HG03354 (cell line): Measurements from ENCODE around the gene HECTD1.
"Not testable (repeated sequence)": the region's sequence is repeated elsewhere in the genome, so short reads cannot be mapped to it uniquely, and the experiment has no call there.

Experiments
- ATAC-seq: cut with Tn5 transposase; IDR thresholded peaks from one replicate; pipeline ENCODE4 v1.9.1; 2021; ENCODE audit warnings: mild to moderate bottlenecking; ENCODE audit not compliant: unreplicated experiment, poor library complexity, severe bottlenecking

HECTD1 gene

DNA sequence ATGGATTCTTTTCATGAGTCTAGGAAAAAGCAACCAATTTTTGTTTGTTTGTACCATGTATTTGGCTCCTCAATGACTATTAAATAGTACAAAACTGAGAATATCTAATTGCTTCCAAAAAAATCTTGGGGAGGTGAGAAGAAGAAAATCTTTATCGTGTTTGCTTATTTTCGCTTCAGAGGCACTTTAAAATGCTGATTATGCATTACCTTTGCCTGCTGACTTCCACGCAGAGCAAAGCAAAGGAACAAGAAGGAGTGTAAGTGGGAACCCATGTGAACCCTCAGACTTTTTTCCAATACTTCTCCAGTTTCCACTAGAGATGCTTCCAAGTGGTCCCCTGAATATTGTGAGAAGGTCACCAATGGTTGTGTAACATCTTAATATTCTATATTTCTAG is 138.2 kb downstream of the HECTD1 start:
- no peak for ATAC-seq

DNA sequence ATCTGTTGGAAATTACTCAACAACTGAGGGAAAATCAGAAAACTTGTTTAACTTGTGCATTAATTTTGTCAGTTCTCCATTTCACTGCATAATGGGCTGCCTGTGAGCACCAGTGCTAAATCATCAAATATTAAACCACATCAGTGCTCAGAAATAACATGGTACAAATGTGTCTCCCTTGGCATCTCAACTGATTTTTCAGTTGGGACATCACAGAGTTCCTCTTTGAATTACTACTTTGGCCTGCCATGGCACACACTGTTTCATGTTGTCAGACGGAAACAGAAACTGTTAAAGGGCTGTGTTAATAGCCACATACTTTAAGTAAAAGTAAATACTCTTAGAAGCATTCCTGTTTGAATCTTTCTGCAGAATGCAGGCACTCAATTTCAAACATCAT is 139.4 kb downstream of the HECTD1 start:
- ATAC-seq: no peak

GRCh38 chr14:31062908-31063307 is 144.7 kb downstream of the HECTD1 start:
- ATAC-seq: not testable (repeated sequence)

GRCh38 chr14:31060253-31060875 is 147.2 kb downstream of the HECTD1 start:
- ATAC-seq: no peak

- ATAC-seq: no peak
Measured at GRCh38 chr14:31059152-31059924, 148.3 kb downstream of the HECTD1 start.

GRCh38 chr14:31057701-31058364 is 149.8 kb downstream of the HECTD1 start:
- ATAC-seq: no peak

DNA sequence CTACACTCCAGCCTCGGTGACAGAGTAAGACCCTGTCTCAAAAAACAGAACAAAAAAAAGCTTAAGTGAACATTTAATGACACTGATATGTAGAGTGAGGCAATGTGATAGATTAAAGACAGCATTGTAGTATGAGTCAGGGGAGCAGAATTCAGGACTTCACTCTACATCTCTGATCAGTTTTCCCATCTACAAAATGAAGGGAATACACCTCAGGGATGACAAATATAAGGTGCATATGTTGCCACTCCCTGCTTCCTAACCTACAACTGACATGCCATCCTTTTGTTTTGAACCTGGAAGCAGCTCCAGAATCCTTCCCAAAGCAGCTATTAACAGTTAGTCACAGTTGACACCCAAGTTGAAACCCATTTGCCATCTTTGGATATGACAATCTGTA is 150.6 kb downstream of the HECTD1 start:
- no peak for ATAC-seq

- not testable (repeated sequence) for ATAC-seq
Measured at GRCh38 chr14:31052905-31053586, 154.5 kb downstream of the HECTD1 start.

- ATAC-seq: no peak
Measured at GRCh38 chr14:31051511-31051910, 156.1 kb downstream of the HECTD1 start.

DNA sequence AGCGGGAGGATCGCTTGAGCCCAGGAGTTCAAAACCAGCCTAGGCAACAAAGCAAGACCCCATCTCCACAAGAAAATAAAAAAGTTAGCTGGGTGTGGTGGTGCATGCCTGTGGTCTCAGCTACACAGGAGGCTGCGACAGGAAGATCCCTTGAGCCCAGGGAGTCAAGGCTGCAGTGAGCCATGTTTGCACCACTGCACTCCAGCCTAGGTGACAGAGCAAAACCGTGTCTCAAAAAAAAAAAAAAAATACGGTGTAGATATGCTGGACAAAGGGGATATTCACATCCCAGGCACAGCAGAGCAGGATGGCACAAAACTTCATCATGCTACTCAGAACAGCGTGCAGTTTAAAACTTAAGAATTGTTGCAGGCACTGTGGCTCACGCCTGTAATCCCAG is 156.6 kb downstream of the HECTD1 start:
- no peak for ATAC-seq
